Peyer's patch (tissue), 4 donors: ENCODE results near the gene ABCD1. TPM values are rescaled to one million over a fixed set of nuclear protein-coding genes. Genes with fewer than 3 reads are reported as not detected.

Experiments
- DNase-seq, 3 donors: peaks; one replicate each; pipeline ENCODE4 v3.0.0-alpha.2; 2017 to 2019
- H3K27ac ChIP-seq, 4 donors: fragments of 200-600 bp; sonication (generic); one replicate each; pipeline ENCODE4 v1.5.1; 2016 to 2019
- H3K27me3 ChIP-seq, 2 donors: fragments of 200-600 bp; sonication (generic); one replicate each; pipeline ENCODE4 v1.5.1; 2019
- H3K36me3 ChIP-seq, 3 donors: fragments of 200-600 bp; sonication (generic); one replicate each; pipeline ENCODE4 v1.5.1; 2016 to 2019
- H3K4me1 ChIP-seq, 4 donors: fragments of 200-600 bp; sonication (generic); one replicate each; pipeline ENCODE4 v1.5.1; 2016 to 2019
- H3K4me3 ChIP-seq, 4 donors: fragments of 200-600 bp; sonication (generic); 1 replicate in 3 of 4; 2 replicates in 1 of 4; pipeline ENCODE4 v1.5.1; 2016 to 2019; ENCODE audit warnings: mild to moderate bottlenecking in 1 of 4
- H3K9me3 ChIP-seq, 4 donors: fragments of 200-600 bp; sonication (generic); one replicate each; pipeline ENCODE4 v1.5.1; 2016 to 2019; ENCODE audit warnings: mild to moderate bottlenecking in 1 of 4
- POLR2A ChIP-seq, 2 donors: fragments of 450-650 bp; IDR thresholded peaks; one replicate each; pipeline ENCODE4 v1.5.1; 2017; ENCODE audit warnings: antibody characterized with exemption in 2 of 2, mild to moderate bottlenecking in 2 of 2, moderate library complexity in 2 of 2
- total RNA-seq, 4 donors: library from RNA; depleted of rRNA; stranded (reverse); fragments of >200 nt; gene quantifications; one replicate each; pipeline ENCODE4 v1.1.0, GENCODE V29; 2016
- TF ChIP-seq, protein P1 (sequence below), 6 experiments: fragments of 450-650 bp in 4 of 6; fragments of 200-600 bp in 2 of 6; sonication (generic) in 1 of 6; IDR thresholded peaks; one replicate each; pipeline ENCODE4 v1.5.1; 2017 to 2019; ENCODE audit warnings: antibody characterized with exemption in 6 of 6, mild to moderate bottlenecking in 3 of 6, moderate library complexity in 1 of 6

ABCD1 gene
- total RNA-seq, 4 donors from 2014 or later, result 14.9 to 94.2 (median 68.0) TPM

DNA sequence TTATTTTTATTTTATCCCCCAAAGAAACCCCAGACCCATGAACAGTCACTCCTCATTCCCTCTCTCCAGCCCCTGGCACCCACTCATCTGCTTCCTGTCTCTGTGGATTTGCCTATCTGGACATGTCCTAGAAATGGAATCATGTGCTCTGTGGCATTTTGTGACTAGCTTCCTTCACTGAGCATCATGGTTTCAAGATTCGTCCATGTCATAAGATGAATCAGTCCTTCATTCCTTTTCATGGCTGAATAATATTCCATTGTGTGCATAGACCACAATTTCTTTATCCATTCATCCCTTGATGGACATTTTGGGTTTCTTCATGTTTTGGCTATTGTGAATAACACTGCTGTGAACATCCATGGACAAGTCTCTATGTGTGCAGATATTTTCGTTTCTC, 10.2 kb downstream of the ABCD1 start:
- no peak for DNase-seq
- TF ChIP-seq POLR2A (IDR thresholded peaks at IDR 0.05), result no peak
- TF ChIP-seq, protein P1, sequence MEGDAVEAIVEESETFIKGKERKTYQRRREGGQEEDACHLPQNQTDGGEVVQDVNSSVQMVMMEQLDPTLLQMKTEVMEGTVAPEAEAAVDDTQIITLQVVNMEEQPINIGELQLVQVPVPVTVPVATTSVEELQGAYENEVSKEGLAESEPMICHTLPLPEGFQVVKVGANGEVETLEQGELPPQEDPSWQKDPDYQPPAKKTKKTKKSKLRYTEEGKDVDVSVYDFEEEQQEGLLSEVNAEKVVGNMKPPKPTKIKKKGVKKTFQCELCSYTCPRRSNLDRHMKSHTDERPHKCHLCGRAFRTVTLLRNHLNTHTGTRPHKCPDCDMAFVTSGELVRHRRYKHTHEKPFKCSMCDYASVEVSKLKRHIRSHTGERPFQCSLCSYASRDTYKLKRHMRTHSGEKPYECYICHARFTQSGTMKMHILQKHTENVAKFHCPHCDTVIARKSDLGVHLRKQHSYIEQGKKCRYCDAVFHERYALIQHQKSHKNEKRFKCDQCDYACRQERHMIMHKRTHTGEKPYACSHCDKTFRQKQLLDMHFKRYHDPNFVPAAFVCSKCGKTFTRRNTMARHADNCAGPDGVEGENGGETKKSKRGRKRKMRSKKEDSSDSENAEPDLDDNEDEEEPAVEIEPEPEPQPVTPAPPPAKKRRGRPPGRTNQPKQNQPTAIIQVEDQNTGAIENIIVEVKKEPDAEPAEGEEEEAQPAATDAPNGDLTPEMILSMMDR (IDR thresholded peaks at IDR 0.05), result no peak
- Histone ChIP-seq H3K4me1 (peaks cover 0 to 1% (median 0%) of the 10 kb centered on the region in 4 donors), H3K36me3 (peaks cover 0 to 7% (median 0%) of the 10 kb centered on the region in 3 donors), H3K27ac (no peak overlapping the region), H3K27me3 (no peaks in the 10 kb centered on the region), H3K4me3 (no peak overlapping the region), H3K9me3 (no peaks in the 10 kb centered on the region)

DNA sequence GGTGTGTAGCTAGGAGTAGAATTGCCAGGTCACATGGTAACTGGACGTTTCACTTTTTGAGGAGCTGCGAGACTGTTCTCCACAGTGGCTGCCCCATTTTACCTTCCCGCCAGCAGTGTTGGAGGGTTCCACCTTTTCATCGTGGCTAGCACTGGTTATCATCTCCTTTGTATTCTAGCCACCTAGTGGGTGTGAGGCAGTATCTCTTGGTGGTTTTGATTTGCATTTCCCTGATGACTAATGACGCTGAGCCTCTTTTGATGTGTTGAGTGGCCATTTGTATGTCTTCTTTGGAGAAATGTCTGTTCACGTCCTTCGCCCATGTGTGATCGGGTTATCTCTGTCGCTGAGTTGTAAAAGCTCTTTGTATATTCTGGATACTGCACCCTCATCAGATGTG, 10.6 kb downstream of the ABCD1 start:
- no peak for DNase-seq
- H3K27me3 ChIP-seq, result no peaks in the 10 kb centered on the region
- TF ChIP-seq POLR2A (IDR thresholded peaks at IDR 0.05), result no peak
- TF ChIP-seq, protein P1 (IDR thresholded peaks at IDR 0.05), result peak in 3 of 6 experiments; percentile 9 to 13 (median 11)

DNA sequence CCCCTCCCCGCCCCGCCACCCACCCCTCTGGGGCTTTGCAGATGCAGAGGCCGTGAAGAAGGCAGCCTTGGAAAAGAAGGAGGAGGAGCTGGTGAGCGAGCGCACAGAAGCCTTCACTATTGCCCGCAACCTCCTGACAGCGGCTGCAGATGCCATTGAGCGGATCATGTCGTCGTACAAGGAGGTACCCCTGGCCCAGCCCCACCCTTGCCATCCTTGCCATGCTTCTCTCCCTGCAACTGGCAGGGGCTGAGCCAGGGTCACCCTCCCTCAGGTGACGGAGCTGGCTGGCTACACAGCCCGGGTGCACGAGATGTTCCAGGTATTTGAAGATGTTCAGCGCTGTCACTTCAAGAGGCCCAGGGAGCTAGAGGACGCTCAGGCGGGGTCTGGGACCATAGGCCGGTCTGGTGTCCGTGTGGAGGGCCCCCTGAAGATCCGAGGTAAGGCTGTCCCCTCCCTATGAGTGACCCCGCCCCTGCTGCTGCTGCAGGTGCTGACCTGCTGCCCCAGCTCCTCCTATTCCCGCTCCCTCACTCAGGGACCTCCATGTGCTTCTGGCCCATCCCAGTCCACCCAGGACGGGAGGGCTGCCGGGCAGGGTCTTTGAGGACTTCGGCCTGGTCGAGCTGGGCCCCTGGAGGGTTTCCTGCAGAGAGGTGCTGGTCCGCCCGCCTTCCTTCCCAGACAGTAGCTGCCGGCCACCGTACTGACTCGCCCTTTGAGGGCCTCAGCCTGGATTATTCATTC, 11.6 kb downstream of the ABCD1 start:
- Histone ChIP-seq H3K27me3 (no peaks in the 10 kb centered on the region), H3K27ac (peak overlapping the region in 2 of 4 donors; percentile 45 to 67), H3K9me3 (no peaks in the 10 kb centered on the region), H3K4me3 (no peak overlapping the region), H3K4me1 (peaks cover 0 to 8% (median 0%) of the 10 kb centered on the region in 4 donors), H3K36me3 (peaks cover 0 to 7% (median 0%) of the 10 kb centered on the region in 3 donors)
- TF ChIP-seq POLR2A (IDR thresholded peaks at IDR 0.05), result no peak
- TF ChIP-seq, protein P1 (IDR thresholded peaks at IDR 0.05), result no peak
- DNase-seq, result no peak

More for the DNA sequence above, 10.6 kb downstream of the ABCD1 start:
- Histone ChIP-seq H3K4me3 (no peak overlapping the region), H3K4me1 (peaks cover 0 to 6% (median 0%) of the 10 kb centered on the region in 4 donors), H3K9me3 (no peaks in the 10 kb centered on the region), H3K36me3 (peaks cover 0 to 7% (median 0%) of the 10 kb centered on the region in 3 donors), H3K27ac (no peak overlapping the region)

DNA sequence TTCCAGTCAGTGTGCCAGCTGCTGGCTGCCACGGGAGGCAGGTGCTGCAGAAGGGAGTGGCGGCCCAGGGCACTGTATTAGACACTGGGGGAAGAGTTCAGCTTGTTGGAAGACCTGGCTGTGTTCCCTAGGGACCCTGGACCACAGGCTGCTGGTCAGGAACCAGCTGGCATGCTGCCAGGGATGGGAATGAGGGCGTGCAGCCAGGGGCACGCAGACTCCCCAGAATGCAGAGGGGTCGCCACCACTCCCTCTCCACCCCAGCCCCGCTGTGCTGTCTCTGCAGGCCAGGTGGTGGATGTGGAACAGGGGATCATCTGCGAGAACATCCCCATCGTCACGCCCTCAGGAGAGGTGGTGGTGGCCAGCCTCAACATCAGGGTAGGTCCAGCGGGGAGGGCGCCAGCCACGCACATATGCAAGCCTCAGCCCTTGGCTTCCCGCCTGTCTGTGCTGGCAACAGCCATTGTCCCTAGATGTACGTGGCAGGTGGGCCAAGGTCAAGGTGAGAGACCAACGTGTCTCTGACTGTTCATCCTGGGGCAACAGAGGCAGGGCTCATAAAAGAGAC, 12.3 kb downstream of the ABCD1 start:
- no peak overlapping the region for H3K4me3 ChIP-seq
- no peaks in the 10 kb centered on the region for H3K9me3 ChIP-seq
- TF ChIP-seq, protein P1 (IDR thresholded peaks at IDR 0.05), result no peak
- no peak for TF ChIP-seq POLR2A (IDR thresholded peaks at IDR 0.05)
- no peaks in the 10 kb centered on the region for H3K27me3 ChIP-seq
- H3K27ac ChIP-seq, result peak overlapping the region in 2 of 4 donors; percentile 45 to 67
- peak in 2 of 3 donors; percentile 64 to 70 for DNase-seq
- peaks cover 0 to 8% (median 0%) of the 10 kb centered on the region in 4 donors for H3K4me1 ChIP-seq
- peaks cover 0 to 7% (median 0%) of the 10 kb centered on the region in 3 donors for H3K36me3 ChIP-seq

DNA sequence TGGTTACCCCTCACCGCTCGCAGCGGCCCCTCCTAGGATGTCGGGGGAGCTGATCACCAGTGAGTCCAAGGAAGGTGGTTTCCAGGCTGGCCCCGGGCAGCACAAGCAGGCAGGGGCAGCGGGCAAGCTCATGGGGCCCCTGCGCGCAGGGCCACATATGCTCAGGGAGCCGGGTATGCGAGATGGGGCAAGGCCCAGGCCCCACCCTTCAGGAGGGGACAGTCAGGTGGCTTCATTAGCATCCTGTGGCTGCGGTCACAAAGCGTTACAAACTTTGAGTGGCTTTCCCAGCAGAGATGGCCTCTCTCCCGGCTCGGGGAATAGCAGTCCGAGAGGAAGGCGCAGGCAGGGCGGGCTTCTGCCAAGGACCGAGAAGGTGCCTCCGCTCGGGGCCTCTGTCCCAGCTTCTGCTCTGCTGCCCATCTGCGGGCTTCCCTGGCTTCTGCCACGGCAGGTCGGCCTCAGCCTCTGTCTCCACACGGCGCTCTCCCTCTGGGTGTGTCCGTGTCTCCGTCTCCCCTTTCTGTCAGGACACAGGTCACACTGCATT, 13.5 kb downstream of the ABCD1 start:
- Histone ChIP-seq H3K4me1 (peaks cover 0 to 13% (median 0%) of the 10 kb centered on the region in 4 donors), H3K27ac (peak overlapping the region in 1 of 4 donors; percentile 67), H3K36me3 (peaks cover 0 to 7% (median 0%) of the 10 kb centered on the region in 3 donors), H3K4me3 (no peak overlapping the region), H3K27me3 (no peaks in the 10 kb centered on the region), H3K9me3 (no peaks in the 10 kb centered on the region)
- no peak for DNase-seq
- TF ChIP-seq, protein P1 (IDR thresholded peaks at IDR 0.05), result no peak
- no peak for TF ChIP-seq POLR2A (IDR thresholded peaks at IDR 0.05)
